ENCODE results near the gene ATG16L1. TPM values are rescaled to one million over a fixed set of nuclear protein-coding genes. Genes with fewer than 3 reads are reported as not detected.

The ATG16L1 gene
- total RNA-seq, result 18.4 TPM
- long read RNA-seq, transcript ATG16L1-204 (19 exons, 3,313 nt), result major isoform, 9 of 16 reads
- long read RNA-seq, partial matches to known transcripts, result 4 of 16 reads
- long read RNA-seq, other reads (novel, unspliced or antisense), result 3 of 16 reads

DNA sequence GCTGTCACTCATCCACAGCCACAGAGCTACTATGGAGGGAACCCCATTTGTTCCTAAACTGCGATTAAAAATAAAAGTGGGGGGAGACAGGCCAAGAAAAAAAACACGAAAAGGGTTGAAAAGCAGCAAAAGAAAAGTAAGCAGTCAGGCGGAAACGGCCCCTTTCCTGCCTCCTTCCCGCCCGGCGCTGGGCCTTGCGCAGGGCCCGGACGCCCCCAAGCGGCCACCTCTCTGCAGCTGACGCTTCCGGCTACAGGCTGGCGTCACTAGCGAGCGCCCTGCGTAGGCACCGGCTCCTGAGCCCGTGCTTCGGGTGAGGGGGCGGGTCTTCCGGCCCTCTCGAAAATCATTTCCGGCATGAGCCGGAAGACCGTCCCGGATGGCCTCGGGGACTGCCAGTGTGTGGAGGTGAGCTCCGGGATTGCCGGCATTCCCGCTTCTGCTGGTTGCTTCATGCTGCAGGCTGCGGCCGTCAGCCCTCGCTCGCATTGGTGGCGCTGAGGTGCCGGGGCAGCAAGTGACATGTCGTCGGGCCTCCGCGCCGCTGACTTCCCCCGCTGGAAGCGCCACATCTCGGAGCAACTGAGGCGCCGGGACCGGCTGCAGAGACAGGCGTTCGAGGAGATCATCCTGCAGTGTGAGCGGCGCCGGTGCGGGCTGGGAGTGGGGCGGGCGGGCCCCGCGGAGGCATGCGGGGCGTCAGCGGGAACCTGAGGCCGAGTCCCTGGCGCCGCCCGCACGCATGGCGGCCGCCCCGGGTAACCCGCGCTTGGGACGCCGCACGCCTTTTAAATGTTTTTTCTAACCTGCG is at the start of gene ATG16L1:
ATG16L1 (plus strand) TSS at position 368 of the 811 bp plus-strand sequence; CDS start at position 523, 155 bp downstream.
- intact Hi-C loops (cut with micrococcal nuclease), result loop anchor here (10.0 kb wide), 1 partner anchor 407 kb away; no protein-coding TSS in a partner anchor
- ATAC-seq, result peak; percentile 100
- peak; percentile 98 for DNase-seq

DNA sequence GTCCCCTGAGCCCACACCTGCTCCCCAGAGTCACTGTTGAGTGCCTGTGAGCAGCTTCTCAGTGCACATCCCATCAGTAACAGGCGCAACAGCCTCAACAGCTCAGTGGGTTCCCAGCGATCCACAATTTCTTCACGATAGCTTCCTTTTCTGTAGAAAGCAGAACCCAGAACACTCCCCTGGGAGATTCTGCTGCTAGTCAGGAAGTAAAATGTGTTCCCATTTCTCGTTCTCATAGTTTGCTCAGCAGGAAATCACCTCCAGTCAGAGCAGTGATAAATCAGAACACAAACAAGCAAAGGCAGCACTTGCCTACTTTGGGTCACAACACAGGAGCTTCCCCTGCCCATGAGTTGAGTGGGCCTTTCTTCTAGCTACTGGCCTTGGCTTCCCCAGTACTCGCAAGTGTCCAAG is 48.9 kb upstream of the ATG16L1 start:
- DNase-seq (no peak), ATAC-seq (peak; percentile 19)
- intact Hi-C loops (cut with micrococcal nuclease), result no loop called here

DNA sequence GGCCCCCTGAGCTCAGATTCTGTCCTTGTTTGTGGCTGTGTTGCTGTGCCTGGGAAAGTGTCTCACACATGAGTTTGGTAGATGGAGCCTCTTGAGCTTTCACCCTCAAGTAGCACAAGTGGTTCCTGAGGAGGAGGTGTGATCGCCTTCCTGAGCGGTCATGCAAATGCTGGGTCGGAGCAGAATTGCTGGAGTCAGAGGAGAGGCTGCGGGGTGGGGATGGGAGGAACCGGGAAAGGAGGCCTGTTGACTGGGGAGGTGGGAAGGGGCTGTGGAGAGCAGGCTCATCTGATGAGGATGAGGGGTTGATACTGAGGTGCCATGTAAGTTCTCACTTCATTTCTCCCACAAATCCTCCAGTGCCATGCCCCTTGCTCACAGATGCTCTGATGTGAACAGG is 48.4 kb upstream of the ATG16L1 start:
- intact Hi-C loops (cut with micrococcal nuclease), result no loop called here
- DNase-seq (no peak), ATAC-seq (no peak)

DNA sequence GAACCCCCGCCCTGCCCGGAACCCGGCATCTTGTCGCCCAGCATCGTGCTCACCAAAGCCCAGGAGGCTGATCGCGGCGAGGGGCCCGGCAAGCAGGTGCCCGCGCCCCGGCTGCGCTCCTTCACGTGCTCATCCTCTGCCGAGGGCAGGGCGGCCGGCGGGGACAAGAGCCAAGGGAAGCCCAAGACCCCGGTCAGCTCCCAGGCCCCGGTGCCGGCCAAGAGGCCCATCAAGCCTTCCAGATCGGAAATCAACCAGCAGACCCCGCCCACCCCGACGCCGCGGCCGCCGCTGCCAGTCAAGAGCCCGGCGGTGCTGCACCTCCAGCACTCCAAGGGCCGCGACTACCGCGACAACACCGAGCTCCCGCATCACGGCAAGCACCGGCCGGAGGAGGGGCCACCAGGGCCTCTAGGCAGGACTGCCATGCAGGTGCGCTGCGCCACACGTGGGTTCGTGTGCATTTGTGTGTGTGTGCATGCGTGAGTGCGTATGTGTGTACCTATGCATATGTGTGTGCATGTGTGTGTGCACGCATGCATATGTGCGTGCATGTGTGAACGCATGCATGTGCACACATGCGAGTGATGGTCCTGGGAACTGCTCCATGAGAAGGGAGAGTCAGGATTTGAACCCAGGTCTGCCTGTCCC is 47.1 kb upstream of the ATG16L1 start:
- no peak for DNase-seq
- ATAC-seq, result no peak
- intact Hi-C loops (cut with micrococcal nuclease), result no loop called here

DNA sequence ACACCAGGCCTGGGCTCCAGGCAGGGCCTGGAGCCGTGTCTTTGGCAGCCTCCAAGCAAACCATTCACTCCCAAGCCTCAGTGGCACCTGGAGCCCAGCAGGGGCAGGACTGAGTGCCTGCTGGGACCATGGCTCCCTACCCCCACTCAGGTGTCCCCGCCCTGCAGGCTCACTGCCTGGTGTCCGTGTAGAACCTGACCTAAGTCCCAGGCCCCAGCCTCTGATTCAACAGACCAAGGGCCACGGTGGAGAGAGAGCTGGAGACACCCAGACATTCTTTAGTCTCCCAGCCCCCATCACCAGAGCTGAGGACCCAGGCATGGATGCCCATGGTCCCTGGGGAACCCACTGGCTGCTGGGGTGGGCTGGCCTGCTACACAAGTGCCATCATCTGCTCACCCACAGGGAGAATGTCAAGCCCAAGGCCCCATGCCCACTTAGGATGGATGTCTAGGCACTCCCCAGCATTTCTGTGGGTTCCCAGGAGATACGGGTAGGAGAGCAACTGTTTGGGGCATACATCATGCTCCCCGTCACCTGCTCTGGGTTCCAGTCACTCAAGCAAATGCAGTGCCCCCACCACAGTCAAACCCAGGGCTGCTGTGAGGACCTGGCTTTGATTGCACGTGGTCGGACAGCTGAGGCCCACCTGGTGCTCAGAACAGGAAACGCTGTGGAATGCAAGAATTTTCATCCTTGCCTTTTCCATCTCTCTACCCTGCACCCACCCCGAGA is 42.9 kb upstream of the ATG16L1 start:
- no peak for ATAC-seq
- intact Hi-C loops (cut with micrococcal nuclease), result no loop called here
- DNase-seq, result no peak

DNA sequence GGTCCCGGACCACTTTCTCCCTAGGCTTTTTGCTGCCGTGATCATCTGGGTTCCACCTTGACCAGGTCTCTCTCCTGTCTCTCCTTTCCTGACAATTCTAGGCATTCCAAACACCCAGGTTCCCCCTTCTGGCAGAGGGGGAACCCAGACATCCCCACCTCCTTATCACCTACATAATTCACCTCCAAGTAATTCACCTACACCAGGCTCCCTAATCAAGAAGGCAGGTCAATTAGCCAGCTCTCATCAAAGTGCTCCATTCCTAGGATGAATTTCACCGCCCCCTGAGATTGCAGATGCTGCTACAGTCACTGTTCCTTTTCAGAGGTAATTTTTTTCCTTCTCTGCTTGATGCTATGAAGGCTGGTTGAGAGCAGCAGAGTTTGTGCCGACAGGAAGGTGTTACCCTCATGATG is 42.3 kb upstream of the ATG16L1 start:
- intact Hi-C loops (cut with micrococcal nuclease), result no loop called here
- no peak for DNase-seq
- no peak for ATAC-seq

DNA sequence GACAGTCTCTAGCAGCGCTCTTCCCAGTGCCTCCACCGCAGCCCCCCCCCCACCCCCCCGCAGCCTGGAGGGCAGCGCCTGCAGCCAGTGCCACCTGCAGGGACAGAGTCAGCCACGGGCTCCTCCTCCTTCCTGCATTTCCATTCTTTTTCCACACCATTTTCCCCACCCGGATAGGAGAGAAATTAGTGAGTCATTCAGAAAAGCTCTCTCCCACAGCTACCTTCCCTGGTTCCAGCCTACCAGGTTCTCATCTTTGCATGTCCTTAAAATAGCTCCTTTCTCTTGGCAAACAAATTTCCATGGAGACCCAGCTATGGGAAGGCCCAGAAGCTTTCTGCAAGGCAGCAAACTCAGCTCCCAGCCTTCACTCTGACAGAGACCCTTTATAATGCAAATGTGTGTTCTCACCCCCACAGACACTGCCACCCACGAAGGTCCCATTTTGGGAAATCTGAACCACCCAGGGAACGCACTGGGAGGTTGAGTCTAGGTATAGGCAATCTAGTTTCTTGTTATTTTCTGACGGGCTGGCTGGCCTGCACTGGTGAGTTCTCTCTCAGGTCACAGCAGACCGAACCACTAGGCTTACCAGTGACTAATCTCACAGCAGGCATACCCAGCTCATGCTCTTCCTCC is 41.8 kb upstream of the ATG16L1 start:
- peak; percentile 27 for ATAC-seq
- intact Hi-C loops (cut with micrococcal nuclease), result no loop called here
- DNase-seq, result no peak

DNA sequence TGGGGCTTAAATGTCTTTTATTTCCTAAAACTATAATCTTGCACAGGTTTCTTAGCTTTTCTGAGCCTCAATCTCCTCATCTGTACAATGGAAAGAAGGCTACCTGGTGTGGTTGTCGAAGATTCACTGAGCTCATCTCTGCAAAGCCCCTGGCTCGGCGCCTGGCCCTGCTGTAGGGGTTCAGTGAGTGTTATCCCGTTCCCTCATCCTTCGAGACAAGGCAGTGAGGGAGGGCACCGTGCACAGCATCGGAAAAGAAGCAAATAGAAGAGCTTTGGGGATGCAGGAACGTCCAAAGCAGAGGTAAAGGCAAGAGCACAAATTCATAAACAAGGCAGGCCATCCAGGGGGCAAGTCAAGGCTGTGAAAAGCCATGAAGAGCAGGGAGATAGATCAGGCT is 41.2 kb upstream of the ATG16L1 start:
- no peak for DNase-seq
- ATAC-seq, result no peak
- intact Hi-C loops (cut with micrococcal nuclease), result no loop called here

DNA sequence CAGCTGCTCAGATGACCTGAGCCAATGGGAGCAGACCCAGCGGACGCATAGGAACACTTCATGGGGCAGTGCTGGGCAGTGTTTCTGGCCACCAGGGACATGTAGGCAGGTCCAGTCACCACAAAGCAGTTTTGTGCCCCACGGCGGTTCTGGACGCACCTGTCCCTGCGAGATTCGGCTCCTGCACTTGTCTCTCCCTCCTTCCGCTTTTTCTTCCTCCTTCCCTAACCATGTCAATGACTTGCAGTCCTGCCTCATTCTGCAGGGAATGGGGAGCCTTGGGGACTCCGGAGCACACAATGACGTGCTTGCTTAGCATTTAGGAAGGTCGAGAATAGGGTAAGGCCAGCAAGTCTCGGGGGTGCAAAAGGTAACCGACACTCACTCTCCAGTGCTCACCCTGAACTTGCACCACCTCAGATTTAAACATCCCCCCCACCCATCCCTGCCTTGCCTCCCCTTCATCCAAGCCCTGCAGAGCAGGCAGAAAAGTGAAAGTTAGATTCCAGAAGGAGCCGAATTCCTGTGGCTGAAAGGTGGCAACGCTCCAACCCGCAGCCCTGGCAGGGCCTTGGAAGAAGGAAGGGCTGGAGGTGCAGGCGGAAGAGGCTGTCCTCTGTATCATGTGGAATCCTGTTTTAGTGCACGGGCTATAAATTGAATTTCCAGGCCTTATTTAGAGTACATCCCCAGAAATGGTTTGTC is 40.5 kb upstream of the ATG16L1 start:
- peak; percentile 81 for DNase-seq
- peak; percentile 88 for ATAC-seq
- intact Hi-C loops (cut with micrococcal nuclease), result no loop called here

DNA sequence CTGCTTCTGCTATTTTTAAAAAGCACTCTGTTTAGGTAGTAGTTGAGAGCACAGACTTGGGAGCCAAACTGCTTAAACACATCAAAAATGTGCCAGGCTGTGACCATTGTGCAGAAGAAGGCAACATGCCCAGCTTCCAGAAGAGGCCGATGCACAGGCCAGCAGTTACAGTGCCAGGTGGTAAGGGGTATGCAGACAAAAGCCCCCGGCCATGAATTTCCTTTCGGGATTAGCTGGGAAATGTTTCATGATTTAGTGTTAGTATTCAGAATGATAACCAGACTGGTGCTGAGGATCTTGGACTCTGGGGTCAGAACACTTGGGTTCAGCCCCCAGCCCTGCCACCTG is 40.0 kb upstream of the ATG16L1 start:
- peak; percentile 11 for ATAC-seq
- intact Hi-C loops (cut with micrococcal nuclease), result no loop called here
- DNase-seq, result no peak

DNA sequence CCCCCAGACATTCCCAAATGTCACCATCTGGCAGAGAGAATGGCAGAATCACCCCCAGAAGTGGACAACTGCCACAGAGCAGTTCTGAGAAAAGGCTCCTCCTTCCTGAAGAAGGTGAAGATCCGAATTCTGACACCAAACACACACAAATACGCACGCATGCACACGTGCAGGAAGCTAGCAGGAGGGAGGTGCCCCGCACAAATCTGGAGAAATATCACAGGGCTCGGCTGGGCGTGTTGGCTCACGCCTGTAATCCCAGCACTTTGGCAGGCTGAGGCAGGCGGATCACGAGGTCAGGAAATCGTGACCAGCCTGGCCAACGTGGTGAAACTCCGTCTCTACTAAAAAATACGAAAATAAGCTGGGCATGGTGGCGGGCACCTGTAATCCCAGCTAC is 38.5 kb upstream of the ATG16L1 start:
- DNase-seq (no peak), ATAC-seq (no peak)
- intact Hi-C loops (cut with micrococcal nuclease), result no loop called here

DNA sequence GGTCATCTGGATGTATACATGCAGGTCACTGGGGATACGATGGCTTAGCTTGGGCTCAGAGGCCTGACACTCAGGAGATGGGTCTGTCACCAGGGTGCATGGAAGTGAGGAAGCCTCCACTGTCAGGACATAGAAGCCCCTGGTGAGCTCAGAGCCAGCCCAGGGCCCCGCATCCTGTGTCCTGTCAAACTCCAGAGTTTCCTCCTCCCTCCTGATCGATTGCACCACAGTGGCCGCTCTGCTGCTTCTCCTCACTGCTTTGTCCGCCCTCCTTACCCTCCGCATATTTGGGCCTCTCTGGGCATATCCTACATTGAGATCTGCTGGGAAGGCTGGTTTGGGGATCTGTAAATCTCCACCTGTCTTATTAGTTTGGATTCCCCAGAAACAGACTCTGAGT is 37.5 kb upstream of the ATG16L1 start:
- intact Hi-C loops (cut with micrococcal nuclease), result no loop called here
- DNase-seq, result no peak
- no peak for ATAC-seq

DNA sequence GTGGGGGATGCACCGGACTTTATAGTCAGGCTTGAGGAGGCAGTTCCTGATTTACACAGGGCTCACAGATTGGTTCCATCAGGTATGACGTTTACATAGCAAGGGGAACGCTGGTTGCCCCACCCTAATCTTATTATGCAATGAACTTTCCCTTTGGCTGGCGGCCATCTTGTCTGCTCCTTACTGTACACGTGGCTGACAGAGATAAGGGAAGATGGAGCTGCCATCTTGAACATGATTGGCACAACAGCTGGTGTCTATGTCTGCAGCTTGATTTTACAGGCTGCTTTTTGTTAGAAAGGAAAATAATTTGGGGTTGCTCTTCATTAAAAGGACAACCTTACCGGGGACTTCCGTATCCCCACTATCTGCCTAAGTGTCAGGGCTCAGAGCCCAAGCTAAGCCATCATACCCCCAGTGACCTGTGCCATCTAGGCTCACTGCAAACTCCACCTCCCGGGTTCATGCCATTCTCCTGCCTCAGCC is 33.5 kb upstream of the ATG16L1 start:
- no peak for ATAC-seq

DNA sequence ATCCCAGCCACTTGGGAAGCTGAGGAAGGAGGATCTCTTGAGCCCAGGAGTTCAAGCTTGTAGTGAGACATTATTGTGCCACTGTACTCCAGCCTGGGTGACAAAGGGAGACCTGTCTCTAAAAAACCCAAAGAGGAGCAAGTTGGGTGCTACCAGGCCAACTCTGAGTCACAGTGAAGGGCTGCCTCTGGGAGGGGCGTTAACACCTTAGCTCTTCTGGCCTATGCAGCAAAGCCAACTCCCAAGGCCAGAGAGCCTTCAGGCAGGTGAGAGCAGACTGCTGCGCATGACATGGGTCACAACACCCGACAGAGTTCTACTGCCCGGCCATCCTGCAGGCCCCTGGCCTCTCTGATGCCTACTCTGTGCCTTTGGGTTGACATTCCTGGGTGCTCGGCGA is 32.6 kb upstream of the ATG16L1 start:
- intact Hi-C loops (cut with micrococcal nuclease), result no loop called here
- DNase-seq, result no peak
- ATAC-seq, result no peak

More for the DNA sequence above, 33.5 kb upstream of the ATG16L1 start:
- no peak for DNase-seq
- intact Hi-C loops (cut with micrococcal nuclease), result no loop called here

DNA sequence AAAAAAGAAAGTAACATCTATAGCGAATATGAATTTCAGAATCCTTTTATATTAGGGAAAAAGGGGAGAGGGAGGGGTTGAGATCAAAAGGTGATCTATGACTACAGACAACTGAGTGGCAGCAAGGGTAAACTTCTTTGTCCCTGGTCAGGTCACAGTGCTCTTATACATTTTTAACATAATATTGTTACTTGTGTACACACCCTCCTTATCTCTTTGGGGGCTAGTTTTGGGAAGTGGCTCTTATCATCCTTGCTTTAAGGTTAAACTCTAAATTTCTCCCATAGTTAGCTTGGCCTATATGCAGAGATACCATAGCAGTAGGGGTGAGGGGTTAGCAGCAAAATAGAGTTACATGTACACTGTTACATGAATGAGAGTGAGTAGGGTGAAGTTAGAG is 31.6 kb upstream of the ATG16L1 start:
- intact Hi-C loops (cut with micrococcal nuclease), result no loop called here
- no peak for ATAC-seq

DNA sequence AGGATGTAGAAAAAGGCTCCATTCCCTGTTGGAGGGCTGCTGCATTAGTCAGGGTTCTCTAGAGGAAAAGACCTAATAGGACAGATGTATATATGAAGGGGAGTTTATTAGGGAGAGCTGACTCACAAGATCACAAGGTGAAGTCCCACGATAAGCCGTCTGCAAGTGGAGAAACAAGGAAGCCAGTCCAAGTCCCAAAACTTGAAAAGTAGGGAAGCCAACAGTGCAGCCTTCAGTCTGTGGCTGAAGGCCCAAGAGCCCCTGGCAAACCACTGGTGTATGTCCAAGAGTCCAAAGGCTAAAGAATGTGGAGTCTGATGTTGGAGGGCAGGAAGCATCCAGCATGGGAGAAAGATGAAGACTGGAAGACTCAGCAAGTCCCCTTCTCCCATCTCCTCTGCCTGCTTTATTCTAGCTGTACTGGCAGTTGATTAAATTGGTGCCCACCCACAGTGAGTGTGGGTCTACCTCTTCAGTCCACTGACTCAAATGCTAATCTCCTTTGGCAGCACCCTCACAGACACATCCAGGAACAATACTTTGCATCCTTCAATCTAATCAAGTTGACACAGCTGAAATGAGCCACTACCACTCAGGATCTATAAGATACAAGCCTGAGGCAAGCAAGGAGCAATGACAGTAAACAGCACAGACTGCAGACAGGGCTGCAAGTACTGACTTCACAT is 30.0 kb upstream of the ATG16L1 start:
- intact Hi-C loops (cut with micrococcal nuclease), result no loop called here
- DNase-seq (no peak), ATAC-seq (no peak)

More for the DNA sequence above, 31.6 kb upstream of the ATG16L1 start:
- no peak for DNase-seq

DNA sequence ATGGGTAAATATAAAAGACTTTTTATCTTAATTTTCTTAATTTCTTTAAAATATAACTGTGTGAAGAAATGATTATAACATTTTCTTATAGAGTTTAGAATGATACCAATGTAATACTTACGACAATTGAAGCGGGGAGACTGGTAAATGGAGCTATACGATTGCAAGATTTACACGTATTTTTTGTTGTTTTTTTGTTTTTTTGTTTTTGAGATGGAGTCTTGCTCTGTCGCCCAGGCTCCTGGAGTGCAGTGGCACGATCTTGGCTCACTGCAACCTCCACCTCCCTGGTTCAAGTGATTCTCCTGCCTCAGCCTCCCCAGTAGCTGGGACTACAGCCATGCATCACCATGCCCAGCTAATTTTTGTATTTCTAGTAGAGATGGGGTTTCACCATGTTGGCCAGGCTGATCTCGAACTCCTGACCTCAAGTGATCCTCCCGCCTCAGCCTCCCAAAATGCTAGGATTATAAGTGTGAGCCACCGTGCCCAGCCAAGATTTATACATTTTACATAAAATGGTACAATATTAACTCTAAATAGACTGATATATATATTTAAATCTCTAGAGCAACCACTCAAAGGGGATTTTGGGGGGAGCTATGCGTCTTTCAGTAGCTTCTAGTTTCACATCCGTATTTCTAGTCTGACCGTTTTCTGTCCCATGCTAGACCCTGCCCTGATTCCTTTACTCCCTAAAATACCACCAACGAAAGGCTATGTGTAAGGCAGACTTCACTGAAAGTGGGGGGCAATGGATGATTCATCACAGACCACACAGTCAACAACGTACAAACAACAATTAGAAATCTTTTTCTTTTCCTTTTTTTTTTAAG is 28.2 kb upstream of the ATG16L1 start:
- ATAC-seq, result no peak
- intact Hi-C loops (cut with micrococcal nuclease), result no loop called here
- no peak for DNase-seq

All from left ventricle myocardium superior (tissue), 1 donor.